BLaER1 treated with 17β-estradiol and CSF1 and Interleukin-3, amounts not matched to agents 10 nM and 100 nM (cell line): Measurements from ENCODE around the gene AADAC.
"Not testable (repeated sequence)": the region's sequence is repeated elsewhere in the genome, so short reads cannot be mapped to it uniquely, and the experiment has no call there.

Experiments used
- H3K27ac ChIP-seq, 11 experiments: shearing (Covaris generic); formaldehyde crosslinking; 2 replicates each; pipeline ENCODE4 v1.8.1; 2022
- H3K27me3 ChIP-seq, 11 experiments: shearing (Covaris generic); formaldehyde crosslinking; 2 replicates each; pipeline ENCODE4 v1.8.1; 2022
- H3K36me3 ChIP-seq, 11 experiments: shearing (Covaris generic); formaldehyde crosslinking; 2 replicates each; pipeline ENCODE4 v1.8.1; 2022
- H3K4me1 ChIP-seq, 10 experiments: shearing (Covaris generic); formaldehyde crosslinking; 2 replicates each; pipeline ENCODE4 v1.8.1; 2022
- H3K4me2 ChIP-seq, 11 experiments: shearing (Covaris generic); formaldehyde crosslinking; 2 replicates each; pipeline ENCODE4 v1.8.1; 2022
- H3K4me3 ChIP-seq, 10 experiments: shearing (Covaris generic); formaldehyde crosslinking; 2 replicates each; pipeline ENCODE4 v1.8.1; 2022
- H3K9ac ChIP-seq, 11 experiments: shearing (Covaris generic); formaldehyde crosslinking; 2 replicates each; pipeline ENCODE4 v1.8.1; 2022
- H3K9me3 ChIP-seq, 11 experiments: shearing (Covaris generic); formaldehyde crosslinking; replicated peaks in 1 of 11; 2 replicates each; pipeline ENCODE4 v1.8.1; 2022
- H4K20me1 ChIP-seq, 11 experiments: shearing (Covaris generic); formaldehyde crosslinking; 2 replicates each; pipeline ENCODE4 v1.8.1; 2022
- Cebpa-rat ChIP-seq, 11 experiments: shearing (Covaris generic); IDR thresholded peaks; 2 replicates each; pipeline ENCODE4 v1.8.1; 2022

Gene AADAC, protein sequence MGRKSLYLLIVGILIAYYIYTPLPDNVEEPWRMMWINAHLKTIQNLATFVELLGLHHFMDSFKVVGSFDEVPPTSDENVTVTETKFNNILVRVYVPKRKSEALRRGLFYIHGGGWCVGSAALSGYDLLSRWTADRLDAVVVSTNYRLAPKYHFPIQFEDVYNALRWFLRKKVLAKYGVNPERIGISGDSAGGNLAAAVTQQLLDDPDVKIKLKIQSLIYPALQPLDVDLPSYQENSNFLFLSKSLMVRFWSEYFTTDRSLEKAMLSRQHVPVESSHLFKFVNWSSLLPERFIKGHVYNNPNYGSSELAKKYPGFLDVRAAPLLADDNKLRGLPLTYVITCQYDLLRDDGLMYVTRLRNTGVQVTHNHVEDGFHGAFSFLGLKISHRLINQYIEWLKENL

DNA sequence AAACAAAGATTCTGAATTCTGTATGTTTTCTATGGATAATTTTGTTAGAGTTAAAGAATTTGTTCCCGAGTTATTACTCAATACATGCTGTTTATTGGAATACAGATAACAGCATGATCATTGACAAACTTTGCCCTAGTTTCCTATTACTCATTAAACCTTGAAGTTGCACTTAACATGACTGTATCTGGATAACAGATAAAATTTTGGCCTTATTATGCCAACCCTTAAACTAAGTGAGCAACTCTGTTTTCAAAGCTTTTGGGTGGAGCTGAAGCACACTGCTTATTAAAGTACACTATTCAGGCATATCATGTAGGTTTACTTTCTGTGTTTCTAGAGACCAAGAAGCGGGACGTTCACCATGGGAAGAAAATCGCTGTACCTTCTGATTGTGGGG, at the start of gene AADAC:
TSS of gene AADAC (plus strand) at position 318 of the 400 bp plus-strand sequence. CDS start at position 365, 47 bp downstream.
- no peaks in the 10 kb centered on the region for H3K27me3 ChIP-seq
- no peak for TF ChIP-seq Cebpa-rat (IDR thresholded peaks at IDR 0.05)
- H3K36me3 ChIP-seq = no peaks in the 10 kb centered on the region
- H3K4me1 ChIP-seq = peaks cover 0 to 25% (median 18%) of the 10 kb centered on the region in 10 experiments; a peak in 15 of 20 replicates
- no peak within 1 kb of the TSS for H3K9ac ChIP-seq
- H4K20me1 ChIP-seq = no peaks in the 10 kb centered on the region
- H3K27ac ChIP-seq = no peak within 1 kb of the TSS
- H3K4me2 ChIP-seq = no peak within 1 kb of the TSS
- no peak within 1 kb of the TSS for H3K4me3 ChIP-seq
- H3K9me3 ChIP-seq = peaks cover 14 to 33% (median 27%) of the 10 kb centered on the region in 11 experiments

DNA sequence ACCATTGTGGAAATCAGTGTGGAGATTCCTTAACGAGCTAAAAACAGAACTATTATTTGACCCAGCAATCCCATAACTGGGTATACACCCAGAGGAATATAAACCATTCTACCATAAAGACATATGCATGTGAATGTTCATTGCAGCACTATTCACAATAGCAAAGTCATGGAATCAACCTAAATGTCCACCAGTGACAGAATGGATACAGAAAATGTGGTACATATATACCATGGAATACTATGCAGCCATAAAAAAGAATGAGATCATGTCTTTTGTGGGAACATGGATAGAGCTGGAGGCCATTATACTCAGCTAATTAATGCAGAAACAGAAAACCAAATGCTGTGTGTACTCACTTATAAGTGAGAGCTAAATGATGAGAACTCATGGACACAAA, 49.2 kb upstream of the AADAC start:
- H3K27ac ChIP-seq, H4K20me1 ChIP-seq, H3K27me3 ChIP-seq, H3K4me2 ChIP-seq, H3K36me3 ChIP-seq, H3K4me3 ChIP-seq, H3K9ac ChIP-seq, H3K9me3 ChIP-seq: not testable (repeated sequence)
- H3K4me1 ChIP-seq = peaks cover 0 to 24% (median 0%) of the 10 kb centered on the region in 10 experiments; a peak in 5 of 20 replicates

DNA sequence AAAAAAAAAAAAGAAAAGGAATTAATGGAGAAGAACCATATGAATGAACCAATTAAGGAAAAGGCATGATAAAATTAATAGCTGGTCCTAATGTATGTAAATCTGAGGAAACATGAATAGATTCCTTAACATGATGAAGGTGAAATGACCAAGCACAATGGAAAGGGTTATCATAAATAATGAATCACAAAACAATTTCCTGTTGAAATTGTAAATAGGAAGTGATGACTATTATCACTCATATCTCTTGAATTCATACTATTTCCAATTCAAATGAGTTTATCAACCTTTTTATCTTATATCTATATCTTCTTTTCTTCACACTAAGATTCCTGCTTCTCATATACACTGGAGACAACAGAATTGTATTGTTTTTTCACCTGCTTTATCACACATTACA, 48.2 kb upstream of the AADAC start:
- Histone ChIP-seq H3K4me3 (no peak overlapping the region), H4K20me1 (no peaks in the 10 kb centered on the region), H3K27ac (no peak overlapping the region), H3K36me3 (no peaks in the 10 kb centered on the region), H3K9ac (no peak overlapping the region), H3K27me3 (no peaks in the 10 kb centered on the region), H3K4me2 (no peak overlapping the region; a peak in 1 of 22 replicates), H3K9me3 (no peaks in the 10 kb centered on the region; a peak in 1 of 22 replicates), H3K4me1 (peaks cover 0 to 29% (median 0%) of the 10 kb centered on the region in 10 experiments; a peak in 5 of 20 replicates)
- no peak for TF ChIP-seq Cebpa-rat (IDR thresholded peaks at IDR 0.05)

DNA sequence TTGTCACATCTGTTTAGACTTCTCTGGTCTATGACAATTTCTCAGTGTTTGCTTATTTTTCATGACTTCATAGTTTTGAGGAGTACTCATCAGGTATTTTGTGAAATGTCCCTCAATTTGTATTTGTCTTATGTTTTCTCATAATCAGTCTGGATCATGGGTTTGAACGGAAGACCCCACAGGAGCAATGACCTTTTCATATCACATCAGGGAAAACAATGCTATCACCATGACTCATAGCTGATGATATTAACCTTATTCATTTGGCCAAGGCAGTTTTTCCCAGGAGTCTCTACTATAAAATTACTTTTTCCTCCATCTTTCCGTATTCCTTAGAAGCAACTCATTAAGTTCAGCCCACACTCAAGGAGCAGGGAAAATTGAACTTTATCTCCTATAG, 47.5 kb upstream of the AADAC start:
- no peaks in the 10 kb centered on the region for H3K27me3 ChIP-seq
- H4K20me1 ChIP-seq = no peaks in the 10 kb centered on the region
- no peak overlapping the region for H3K4me3 ChIP-seq
- peaks cover 0 to 29% (median 7%) of the 10 kb centered on the region in 10 experiments; a peak in 11 of 20 replicates for H3K4me1 ChIP-seq
- H3K9me3 ChIP-seq = no peaks in the 10 kb centered on the region; a peak in 1 of 22 replicates
- no peak for TF ChIP-seq Cebpa-rat (IDR thresholded peaks at IDR 0.05)
- no peaks in the 10 kb centered on the region for H3K36me3 ChIP-seq
- H3K4me2 ChIP-seq = no peak overlapping the region
- H3K27ac ChIP-seq = no peak overlapping the region
- H3K9ac ChIP-seq = no peak overlapping the region

DNA sequence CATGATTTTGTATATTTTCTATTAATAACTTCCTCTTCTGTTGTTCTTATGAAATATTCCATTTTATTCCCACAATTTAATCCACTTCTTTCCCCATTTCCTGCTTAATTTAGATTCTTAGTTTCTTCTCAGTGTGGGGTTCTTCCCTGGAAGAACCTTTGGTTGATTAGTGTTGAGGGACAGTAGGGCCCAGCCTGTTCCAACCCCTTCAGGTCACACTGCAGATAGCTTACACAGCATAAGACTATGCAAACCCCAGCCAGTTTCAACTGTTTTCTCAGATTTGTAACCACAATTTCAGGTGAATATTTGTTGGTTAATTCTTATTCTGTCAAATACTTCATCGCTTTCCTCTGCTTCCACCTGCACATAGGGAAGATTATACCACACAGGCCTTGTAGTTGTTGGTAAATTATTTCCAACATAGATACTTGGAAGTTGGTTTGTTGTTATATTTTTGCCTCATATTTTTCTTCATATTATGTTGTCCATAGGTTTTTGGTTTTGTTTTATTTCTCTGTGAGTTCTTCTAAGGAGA, 45.5 kb upstream of the AADAC start:
- Histone ChIP-seq H3K4me3 (no peak overlapping the region), H3K4me1 (peaks cover 0 to 29% (median 10%) of the 10 kb centered on the region in 10 experiments; a peak in 11 of 20 replicates), H3K9ac (no peak overlapping the region), H3K36me3 (no peaks in the 10 kb centered on the region), H3K27ac (no peak overlapping the region), H3K27me3 (no peaks in the 10 kb centered on the region), H3K4me2 (peak overlapping the region in 3 of 11 experiments; percentile 2 to 36 (median 33); a peak in 4 of 22 replicates), H4K20me1 (no peaks in the 10 kb centered on the region), H3K9me3 (no peaks in the 10 kb centered on the region; a peak in 1 of 22 replicates)
- no peak for TF ChIP-seq Cebpa-rat (IDR thresholded peaks at IDR 0.05)

DNA sequence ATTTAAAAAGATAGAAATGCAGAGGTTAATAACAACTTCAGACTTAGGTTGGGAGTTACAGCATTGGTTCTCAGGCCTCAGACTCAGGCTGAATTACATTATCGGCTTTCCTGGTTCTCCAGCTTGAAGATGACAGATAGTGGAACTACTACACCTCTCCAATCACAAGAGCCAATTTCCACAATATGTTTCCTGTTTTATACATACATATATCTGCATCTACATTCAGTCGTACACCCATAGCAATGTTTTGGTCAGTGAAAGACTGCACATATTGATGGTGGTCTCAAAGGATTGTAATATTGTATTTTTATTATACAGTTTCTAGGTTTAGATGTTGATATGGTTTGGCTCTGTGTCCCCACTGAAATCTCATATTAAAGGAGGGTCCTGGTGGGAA, 44.7 kb upstream of the AADAC start:
- Histone ChIP-seq H3K9me3 (no peaks in the 10 kb centered on the region; a peak in 1 of 22 replicates), H3K9ac (no peak overlapping the region), H3K27ac (no peak overlapping the region), H3K27me3 (no peaks in the 10 kb centered on the region), H3K4me3 (no peak overlapping the region), H3K4me2 (no peak overlapping the region), H3K36me3 (no peaks in the 10 kb centered on the region), H3K4me1 (peaks cover 0 to 29% (median 10%) of the 10 kb centered on the region in 10 experiments; a peak in 11 of 20 replicates), H4K20me1 (no peaks in the 10 kb centered on the region)
- no peak for TF ChIP-seq Cebpa-rat (IDR thresholded peaks at IDR 0.05)

DNA sequence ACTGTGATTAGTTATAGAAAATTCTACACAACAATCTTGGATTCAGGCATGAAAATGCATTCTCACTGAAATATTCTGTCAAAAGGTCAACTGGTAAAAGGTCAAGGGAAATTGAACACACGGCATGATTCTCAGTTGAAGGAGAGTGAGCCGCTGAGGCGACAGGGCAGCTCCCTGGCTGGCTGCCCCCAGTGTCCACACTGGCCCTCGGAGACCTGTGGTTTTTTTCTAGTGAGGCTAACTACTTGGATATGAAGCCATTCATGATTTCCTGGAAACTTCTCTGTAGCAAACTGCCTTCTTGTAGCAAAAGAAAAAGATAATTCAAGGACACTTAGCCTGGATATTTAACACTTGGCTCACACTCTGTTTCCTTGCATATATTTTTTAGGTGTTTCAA, 43.0 kb upstream of the AADAC start:
- peak overlapping the region in 4 of 11 experiments; percentile 6 to 29 (median 9); a peak in 3 of 22 replicates for H3K4me2 ChIP-seq
- no peaks in the 10 kb centered on the region for H3K9me3 ChIP-seq
- H4K20me1 ChIP-seq = no peaks in the 10 kb centered on the region
- no peaks in the 10 kb centered on the region for H3K27me3 ChIP-seq
- TF ChIP-seq Cebpa-rat (IDR thresholded peaks at IDR 0.05) = no peak
- H3K36me3 ChIP-seq = no peaks in the 10 kb centered on the region
- peaks cover 0 to 27% (median 10%) of the 10 kb centered on the region in 10 experiments; a peak in 11 of 20 replicates for H3K4me1 ChIP-seq
- no peak overlapping the region for H3K4me3 ChIP-seq
- no peak overlapping the region for H3K9ac ChIP-seq
- no peak overlapping the region for H3K27ac ChIP-seq

DNA sequence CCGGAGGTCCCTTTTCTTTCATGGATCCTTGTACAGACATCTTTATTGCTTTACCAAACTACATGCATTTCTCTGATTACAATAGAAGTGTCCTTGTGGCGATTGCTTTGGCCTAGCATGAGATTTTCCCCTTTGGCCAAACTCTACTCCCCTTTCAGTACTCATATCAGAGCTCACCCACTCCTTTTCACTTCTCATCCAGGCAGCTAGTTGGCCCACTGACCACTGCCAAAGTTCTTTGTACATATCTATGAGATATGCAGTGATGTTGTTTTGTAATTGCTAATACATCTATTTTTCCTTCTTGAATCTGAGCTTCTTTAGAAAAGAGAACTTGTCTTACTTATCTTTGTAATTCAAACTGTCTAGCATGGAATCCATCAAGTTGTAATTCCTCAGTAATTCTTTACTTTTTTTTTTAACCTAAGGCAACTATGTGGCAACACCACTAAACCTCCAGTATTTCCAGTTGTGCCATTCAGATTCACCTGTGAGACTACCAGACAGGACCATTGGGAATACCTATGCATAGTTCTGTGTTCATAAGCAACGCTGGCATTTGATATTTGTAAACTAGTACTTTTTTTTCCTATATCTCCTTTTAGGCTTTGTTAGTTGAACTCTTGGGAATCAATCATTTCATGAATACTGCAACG, 41.0 kb upstream of the AADAC start:
- Histone ChIP-seq H3K27me3 (no peaks in the 10 kb centered on the region), H3K4me2 (no peak overlapping the region), H3K4me1 (peaks cover 0 to 17% (median 10%) of the 10 kb centered on the region in 10 experiments; a peak in 11 of 20 replicates), H3K9ac (no peak overlapping the region), H3K9me3 (no peaks in the 10 kb centered on the region), H4K20me1 (no peaks in the 10 kb centered on the region), H3K27ac (no peak overlapping the region), H3K4me3 (no peak overlapping the region), H3K36me3 (no peaks in the 10 kb centered on the region)
- no peak for TF ChIP-seq Cebpa-rat (IDR thresholded peaks at IDR 0.05)

DNA sequence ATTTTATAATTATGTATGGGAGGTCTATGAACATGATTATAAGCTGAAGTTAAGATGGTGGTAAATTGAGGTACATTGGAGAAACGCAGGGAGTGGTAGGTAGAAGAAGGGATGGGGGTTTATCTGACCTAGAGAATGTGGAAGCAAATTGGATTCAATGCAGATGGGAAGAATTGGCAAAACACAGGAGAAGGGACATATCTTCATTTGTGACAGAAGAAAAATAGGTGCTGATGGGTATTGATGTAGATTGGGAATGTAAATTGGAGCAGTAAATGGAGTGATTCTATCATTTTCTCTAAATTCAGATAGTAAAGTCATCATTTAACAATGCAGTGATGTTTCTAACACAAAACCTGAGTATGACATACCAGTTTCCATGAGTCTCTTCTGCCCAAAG, 39.7 kb upstream of the AADAC start:
- Histone ChIP-seq H3K4me1 (peaks cover 0 to 10% (median 7%) of the 10 kb centered on the region in 10 experiments; a peak in 9 of 20 replicates), H3K4me2 (no peak overlapping the region)

More for the DNA sequence above, 39.7 kb upstream of the AADAC start:
- Histone ChIP-seq H3K36me3 (no peaks in the 10 kb centered on the region), H3K4me3 (no peak overlapping the region), H3K9me3 (no peaks in the 10 kb centered on the region), H4K20me1 (no peaks in the 10 kb centered on the region), H3K27ac (no peak overlapping the region), H3K27me3 (no peaks in the 10 kb centered on the region), H3K9ac (no peak overlapping the region)
- TF ChIP-seq Cebpa-rat (IDR thresholded peaks at IDR 0.05) = no peak
